H9 (cell line): Measurements from ENCODE around the gene TBCEL. TPM values are rescaled to one million over a fixed set of nuclear protein-coding genes. Genes with fewer than 3 reads are reported as not detected.

Source experiments
- DNase-seq: peaks from one replicate; pipeline ENCODE4 v3.0.0-alpha.2; 2017
- H2AFZ ChIP-seq: one replicate; pipeline ENCODE4 v1.6.1; 2013; ENCODE audit warnings: mild to moderate bottlenecking, low read length, control low read depth, moderate library complexity
- H2AK5ac ChIP-seq: 2 replicates; pipeline ENCODE4 v1.6.1; 2013; ENCODE audit warnings: low read length, control low read depth, mixed read lengths; ENCODE audit not compliant: insufficient read length
- H2BK120ac ChIP-seq: one replicate; pipeline ENCODE4 v1.6.1; 2013; ENCODE audit warnings: low read depth, mild to moderate bottlenecking, low read length, control low read depth, inconsistent platforms; ENCODE audit not compliant: poor library complexity, severe bottlenecking
- H2BK12ac ChIP-seq: 2 replicates; pipeline ENCODE4 v1.6.1; 2013; ENCODE audit warnings: low read length, control low read depth, mixed read lengths, low read depth; ENCODE audit not compliant: insufficient read length
- H2BK15ac ChIP-seq: 2 replicates; pipeline ENCODE4 v1.6.1; 2013; ENCODE audit warnings: low read depth, low read length, control low read depth
- H2BK20ac ChIP-seq: one replicate; pipeline ENCODE4 v1.6.1; 2013; ENCODE audit warnings: low read depth, mild to moderate bottlenecking, low read length, control low read depth, inconsistent platforms; ENCODE audit not compliant: poor library complexity, severe bottlenecking
- H2BK5ac ChIP-seq: 2 replicates; pipeline ENCODE4 v1.6.1; 2013; ENCODE audit warnings: low read length, control low read depth, mixed read lengths; ENCODE audit not compliant: insufficient read length
- H3K14ac ChIP-seq: 2 replicates; pipeline ENCODE4 v1.6.1; 2013; ENCODE audit warnings: low read length, control low read depth; ENCODE audit not compliant: insufficient read depth
- H3K18ac ChIP-seq: 2 replicates; pipeline ENCODE4 v1.6.1; 2013; ENCODE audit warnings: low read depth, mild to moderate bottlenecking, mixed read lengths, low read length, control low read depth; ENCODE audit not compliant: insufficient read length
- H3K23ac ChIP-seq: 2 replicates; pipeline ENCODE4 v1.6.1; 2013; ENCODE audit warnings: low read length, control low read depth, mixed read lengths, low read depth; ENCODE audit not compliant: insufficient read length
- H3K23me2 ChIP-seq: 2 replicates; pipeline ENCODE4 v1.6.1; 2013; ENCODE audit warnings: low read depth, mild to moderate bottlenecking, mixed read lengths, low read length, control low read depth; ENCODE audit not compliant: insufficient read length, poor library complexity, severe bottlenecking
- H3K27ac ChIP-seq: 2 replicates; pipeline ENCODE4 v1.5.1; 2013; ENCODE audit warnings: low read length, control low read depth, mixed read lengths, low read depth; ENCODE audit not compliant: insufficient read length
- H3K27me3 ChIP-seq: 2 replicates; pipeline ENCODE4 v1.6.1; 2013; ENCODE audit warnings: low read length, control low read depth, inconsistent platforms; ENCODE audit not compliant: insufficient read depth
- H3K4ac ChIP-seq: 2 replicates; pipeline ENCODE4 v1.6.1; 2013; ENCODE audit warnings: low read depth, mild to moderate bottlenecking, control low read depth, inconsistent platforms, low read length, moderate library complexity
- H3K4me1 ChIP-seq: 2 replicates; pipeline ENCODE4 v1.6.1; 2013; ENCODE audit warnings: low read length, control low read depth, inconsistent platforms; ENCODE audit not compliant: insufficient read depth
- H3K4me2 ChIP-seq: 2 replicates; pipeline ENCODE4 v1.6.1; 2013; ENCODE audit warnings: low read length, control low read depth, mixed read lengths; ENCODE audit not compliant: insufficient read length, insufficient read depth
- H3K56ac ChIP-seq: 2 replicates; pipeline ENCODE4 v1.6.1; 2013; ENCODE audit warnings: low read depth, mild to moderate bottlenecking, mixed read lengths, low read length, control low read depth; ENCODE audit not compliant: insufficient read length
- H3K79me1 ChIP-seq: 2 replicates; pipeline ENCODE4 v1.6.1; 2013; ENCODE audit warnings: low read depth, mild to moderate bottlenecking, moderate library complexity, low read length, control low read depth, inconsistent platforms; ENCODE audit not compliant: insufficient read depth, poor library complexity, severe bottlenecking
- H3K79me2 ChIP-seq: 2 replicates; pipeline ENCODE4 v1.6.1; 2013; ENCODE audit warnings: low read length, control low read depth, inconsistent platforms; ENCODE audit not compliant: insufficient read depth
- H3K9ac ChIP-seq: 2 replicates; pipeline ENCODE4 v1.6.1; 2013; ENCODE audit warnings: low read length, control low read depth, mixed read lengths; ENCODE audit not compliant: insufficient read length; ENCODE audit errors: extremely low read depth
- H3K9me3 ChIP-seq: one replicate; pipeline ENCODE4 v1.6.1; 2013; ENCODE audit warnings: low read depth, low read length, inconsistent platforms; ENCODE audit not compliant: control insufficient read depth
- H3T11ph ChIP-seq: one replicate; pipeline ENCODE4 v1.6.1; 2013; ENCODE audit warnings: mild to moderate bottlenecking, low read length, control low read depth, inconsistent platforms
- H4K20me1 ChIP-seq: one replicate; pipeline ENCODE4 v1.6.1; 2013; ENCODE audit not compliant: control insufficient read depth, insufficient read length, insufficient read depth
- H4K5ac ChIP-seq: 2 replicates; pipeline ENCODE4 v1.6.1; 2013; ENCODE audit warnings: low read depth, mild to moderate bottlenecking, mixed read lengths, low read length, control low read depth; ENCODE audit not compliant: insufficient read length
- H4K8ac ChIP-seq: replicated peaks from 2 replicates; pipeline ENCODE4 v1.6.1; 2013; ENCODE audit warnings: low read length, control low read depth, mixed read lengths, low read depth; ENCODE audit not compliant: insufficient read length
- H4K91ac ChIP-seq: 2 replicates; pipeline ENCODE4 v1.6.1; 2013; ENCODE audit warnings: low read depth, mild to moderate bottlenecking, moderate library complexity, mixed read lengths, low read length, control low read depth; ENCODE audit not compliant: insufficient read length
- H3K27ac Mint-ChIP-seq, 3 experiments: 2 replicates in 2 of 3; 3 replicates in 1 of 3; pipeline ENCODE4 v1.8.0; 2020 to 2021; ENCODE audit warnings: mixed read lengths in 3 of 3, mild to moderate bottlenecking in 1 of 3, moderate library complexity in 1 of 3
- H3K27me3 Mint-ChIP-seq: 2 replicates; pipeline ENCODE4 v1.8.0; 2021; ENCODE audit warnings: low read depth, mild to moderate bottlenecking, moderate library complexity, mixed read lengths
- H3K36me3 Mint-ChIP-seq, 3 experiments: 2 replicates in 2 of 3; 3 replicates in 1 of 3; pipeline ENCODE4 v1.8.0; 2020 to 2021; ENCODE audit warnings: low read depth in 3 of 3, mixed read lengths in 3 of 3; ENCODE audit not compliant: insufficient read depth in 1 of 3
- H3K4me1 Mint-ChIP-seq, 2 experiments: 2 replicates each; pipeline ENCODE4 v1.8.0; 2020; ENCODE audit warnings: mixed read lengths in 2 of 2
- H3K4me3 Mint-ChIP-seq, 2 experiments: 2 replicates in 1 of 2; 3 replicates in 1 of 2; pipeline ENCODE4 v1.8.0; 2020 to 2021; ENCODE audit warnings: mild to moderate bottlenecking in 2 of 2, mixed read lengths in 2 of 2, moderate library complexity in 1 of 2
- H3K9me3 Mint-ChIP-seq, 2 experiments: 2 replicates in 1 of 2; 3 replicates in 1 of 2; pipeline ENCODE4 v1.8.0; 2020; ENCODE audit warnings: mild to moderate bottlenecking in 2 of 2, mixed read lengths in 2 of 2, moderate library complexity in 1 of 2
- CTCF ChIP-seq: fragments of 200-600 bp; sonication (generic); conservative IDR thresholded peaks from 3 replicates; pipeline ENCODE4 v1.8.0; 2021; ENCODE audit warnings: antibody characterized with exemption, mild to moderate bottlenecking
- WGBS: extraction: QIAGEN DNeasy Blood & Tissue Kit; methylation state at CpG from one replicate; pipeline ENCODE4 v1.1.7; 2013; ENCODE audit warnings: missing lambda C conversion rate, low lambda C conversion rate, mixed read lengths; ENCODE audit not compliant: insufficient read length; ENCODE audit errors: extremely low coverage; 5-methylcytosine and 5-hydroxymethylcytosine counted together
- total RNA-seq: library from RNA; stranded (reverse); gene quantifications from 2 replicates; pipeline ENCODE4 v1.2.1, GENCODE V29; 2021

Gene TBCEL
- total RNA-seq, 1 experiment from 2014 or later = 17.3 TPM

DNA sequence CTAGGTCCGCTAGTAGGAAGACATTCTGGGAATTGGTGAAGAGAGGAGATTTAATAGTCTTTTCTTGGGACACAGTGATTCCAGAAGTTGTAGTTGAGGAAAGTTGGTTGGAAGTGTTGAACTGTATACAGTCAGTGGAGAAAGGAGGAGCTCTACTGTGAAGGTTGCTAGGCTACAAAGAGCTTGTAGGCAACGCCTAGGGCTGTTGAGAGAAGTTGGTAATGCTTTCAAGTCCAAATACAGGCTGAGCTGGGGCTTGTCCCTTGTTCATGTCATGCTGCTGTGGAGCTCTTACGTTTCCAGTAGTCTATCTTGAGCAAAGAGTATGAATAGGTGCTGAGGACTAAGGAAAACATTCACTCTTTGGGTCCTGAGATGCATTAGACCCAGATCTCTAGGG lies 1.1 kb downstream of the TBCEL start:
- Histone ChIP-seq H2BK12ac (no peak overlapping the region), H3K79me2 (peaks cover 4% of the 10 kb centered on the region; the same call in 1 of the 2 replicates), H3K27me3 (no peaks in the 10 kb centered on the region), H3K4ac (no peak overlapping the region), H3K79me1 (no peaks in the 10 kb centered on the region), H2BK5ac (no peak overlapping the region), H3K23ac (no peak overlapping the region), H4K8ac (no peak overlapping the region), H3K9me3 (no peaks in the 10 kb centered on the region), H3K9ac (peak overlapping the region; percentile 82), H2BK20ac (no peak overlapping the region), H3T11ph (no peak overlapping the region), H3K23me2 (peaks cover 4% of the 10 kb centered on the region), H4K91ac (no peak overlapping the region), H3K56ac (no peak overlapping the region), H3K27ac (no peak overlapping the region), H4K20me1 (no peaks in the 10 kb centered on the region), H3K4me2 (peak overlapping the region; percentile 89), H4K5ac (no peak overlapping the region), H2BK120ac (no peak overlapping the region), H2BK15ac (no peak overlapping the region), H3K18ac (no peak overlapping the region), H3K14ac (no peak overlapping the region), H3K4me1 (0 out of 2 replicates have a peak, but pooled peaks cover 3% of the 10 kb centered on the region), H2AFZ (no peak overlapping the region), H2AK5ac (no peak overlapping the region)
- TF ChIP-seq CTCF = no peak
- no peaks in the 10 kb centered on the region; a peak in 1 of 5 replicates for H3K9me3 Mint-ChIP-seq
- H3K27ac Mint-ChIP-seq = peak overlapping the region in 1 of 3 experiments; percentile 85; a peak in 3 of 7 replicates
- WGBS = no CpG with 5 or more reads among the region's 3 CpGs
- H3K27me3 Mint-ChIP-seq = no peaks in the 10 kb centered on the region
- peaks cover 15 to 20% of the 10 kb centered on the region in 2 experiments for H3K4me1 Mint-ChIP-seq
- H3K4me3 Mint-ChIP-seq = peak overlapping the region; percentile 78 to 81
- no peaks in the 10 kb centered on the region for H3K36me3 Mint-ChIP-seq
- no peak for DNase-seq
